GM23248 (cell line): Measurements from ENCODE around the gene SPATS2.

Experiments
- EZH2 ChIP-seq: fragments of 200-600 bp; sonication (generic); IDR thresholded peaks from 2 replicates; pipeline ENCODE4 v1.6.1; 2018; ENCODE audit warnings: antibody characterized with exemption, mild to moderate bottlenecking; ENCODE audit not compliant: insufficient read depth, poor library complexity, severe bottlenecking
- EZH2phosphoT487 ChIP-seq: fragments of 200-600 bp; sonication (generic); IDR thresholded peaks from 2 replicates; pipeline ENCODE4 v1.6.1; 2018; ENCODE audit warnings: antibody characterized with exemption, moderate library complexity, mild to moderate bottlenecking, low read depth; ENCODE audit not compliant: insufficient read depth

GRCh38 chr12:49512546-49512945, 145.3 kb downstream of the SPATS2 start:
- no peak for TF ChIP-seq EZH2
- no peak for TF ChIP-seq EZH2phosphoT487
